B cell (primary cell): Measurements from ENCODE around the gene ENTREP3. TPM values are rescaled to one million over a fixed set of nuclear protein-coding genes. Genes with fewer than 3 reads are reported as not detected.

Experiments
- ATAC-seq: fragments of 200-7000 bp; cut with Tn5 transposase; one replicate; pipeline ENCODE4 v1.10.0; 2021; ENCODE audit warnings: low read depth, mild to moderate bottlenecking, moderate number of reproducible peaks, moderate library complexity
- CTCF ChIA-PET: fragments of 350-600 bp; sonication (Branson Sonifier 250); formaldehyde crosslinking; loops from one replicate; lab custom pipeline; 2021; ENCODE audit warnings: antibody characterized with exemption, inconsistent platforms; lab: Charles Lee
- POLR2A ChIA-PET: fragments of 350-600 bp; sonication (Branson Sonifier 250); formaldehyde crosslinking; loops from one replicate; lab custom pipeline; 2021; ENCODE audit warnings: antibody characterized with exemption; lab: Charles Lee
- DNase-seq: peaks from one replicate; pipeline ENCODE4 v3.0.0; 2013
- H2AFZ ChIP-seq: 2 replicates; pipeline ENCODE4 v1.6.1; 2012; ENCODE audit warnings: mild to moderate bottlenecking, low read depth, low read length; ENCODE audit not compliant: insufficient read depth, poor library complexity, severe bottlenecking
- H3K27ac ChIP-seq, 2 donors: 1 replicate in 1 of 2; 2 replicates in 1 of 2; pipeline ENCODE4 v1.5.1; 2012 to 2013; ENCODE audit warnings: low read length in 2 of 2, mild to moderate bottlenecking in 2 of 2, moderate library complexity in 1 of 2
- H3K27me3 ChIP-seq, 4 experiments: fragments of 200-600 bp in 1 of 4; sonication (generic) in 1 of 4; replicated peaks in 1 of 4; 1 replicate in 2 of 4; 2 replicates in 2 of 4; pipeline versions ENCODE4 v1.6.1 to v1.7.0; 2013 to 2016; ENCODE audit warnings: low read length in 3 of 4, mild to moderate bottlenecking in 2 of 4, mixed read lengths in 1 of 4, moderate library complexity in 1 of 4; ENCODE audit not compliant: insufficient read depth in 4 of 4, control insufficient read depth in 3 of 4; ENCODE audit errors: control extremely low read depth in 1 of 4
- H3K36me3 ChIP-seq, 2 experiments: replicated peaks in 1 of 2; 1 replicate in 1 of 2; 2 replicates in 1 of 2; pipeline versions ENCODE4 v1.6.1 to v1.7.1; 2013; ENCODE audit warnings: low read length in 1 of 2; ENCODE audit not compliant: insufficient read depth in 2 of 2, control insufficient read depth in 1 of 2; ENCODE audit errors: control extremely low read depth in 1 of 2, extremely low read depth in 1 of 2
- H3K4me1 ChIP-seq, 2 donors: fragments of 200-600 bp in 1 of 2; sonication (generic) in 1 of 2; 1 replicate in 1 of 2; 2 replicates in 1 of 2; pipeline versions ENCODE4 v1.5.1 to v1.6.1; 2013 to 2017; ENCODE audit warnings: low read length in 2 of 2; ENCODE audit not compliant: control insufficient read depth in 2 of 2, insufficient read depth in 2 of 2
- H3K4me2 ChIP-seq: replicated peaks from 2 replicates; pipeline ENCODE3; 2012; ENCODE audit warnings: mild to moderate bottlenecking, low read depth, low read length; ENCODE audit not compliant: poor library complexity, severe bottlenecking
- H3K4me3 ChIP-seq, 5 experiments: fragments of 200-600 bp in 1 of 5; sonication (generic) in 1 of 5; 1 replicate in 3 of 5; 2 replicates in 2 of 5; pipeline versions ENCODE4 v1.5.1 to v1.7.0; 2011 to 2016; ENCODE audit warnings: low read length in 4 of 5, mild to moderate bottlenecking in 4 of 5, low read depth in 2 of 5, control low read depth in 1 of 5, moderate library complexity in 1 of 5; ENCODE audit not compliant: insufficient read depth in 1 of 5; ENCODE audit errors: control extremely low read depth in 1 of 5, extremely low read depth in 1 of 5
- H3K79me2 ChIP-seq: fragments of 200-600 bp; sonication (generic); one replicate; pipeline ENCODE4 v1.6.0; 2016; ENCODE audit warnings: low read length; ENCODE audit not compliant: control insufficient read depth, insufficient read depth
- H3K9ac ChIP-seq: fragments of 200-600 bp; sonication (generic); 2 replicates; pipeline ENCODE4 v1.6.1; 2017; ENCODE audit warnings: mild to moderate bottlenecking, low read length, moderate library complexity
- H3K9me3 ChIP-seq, 3 donors: one replicate each; pipeline versions ENCODE4 v1.6.1 to v1.7.1; 2013; ENCODE audit warnings: low read length in 2 of 3; ENCODE audit not compliant: control insufficient read depth in 2 of 3, insufficient read depth in 1 of 3; ENCODE audit errors: control extremely low read depth in 1 of 3
- H4K20me1 ChIP-seq: 2 replicates; pipeline ENCODE4 v1.6.0; 2012; ENCODE audit warnings: mild to moderate bottlenecking, low read length; ENCODE audit not compliant: insufficient read depth, control insufficient read depth, poor library complexity, severe bottlenecking
- H3K27ac Mint-ChIP-seq: one replicate; pipeline ENCODE4 v1.8.0; 2021; ENCODE audit warnings: mixed read lengths
- H3K27me3 Mint-ChIP-seq: one replicate; pipeline ENCODE4 v1.8.0; 2021; ENCODE audit warnings: mixed read lengths
- H3K4me1 Mint-ChIP-seq: one replicate; pipeline ENCODE4 v1.8.0; 2021; ENCODE audit warnings: mixed read lengths
- H3K4me3 Mint-ChIP-seq: one replicate; pipeline ENCODE4 v1.8.0; 2021; ENCODE audit warnings: mixed read lengths
- H3K9me3 Mint-ChIP-seq: one replicate; pipeline ENCODE4 v1.8.0; 2022; ENCODE audit warnings: mixed read lengths; ENCODE audit not compliant: insufficient read depth
- CTCF ChIP-seq: fragments of 200-600 bp; IDR thresholded peaks from one replicate; pipeline ENCODE4 v1.8.0; 2022; ENCODE audit warnings: antibody characterized with exemption, mild to moderate bottlenecking
- EZH2 ChIP-seq: IDR thresholded peaks from 2 replicates; pipeline ENCODE4 v1.6.1; 2012; ENCODE audit warnings: borderline replicate concordance, low read depth, mild to moderate bottlenecking, moderate library complexity, low read length; ENCODE audit not compliant: insufficient read depth, poor library complexity, severe bottlenecking
- WGBS: methylation state at CpG from one replicate; pipeline ENCODE4 v1.1.5; 2013; ENCODE audit warnings: missing lambda C conversion rate; ENCODE audit not compliant: insufficient coverage; 5-methylcytosine and 5-hydroxymethylcytosine counted together
- intact Hi-C: fragments of 100-400 bp; cut with micrococcal nuclease; formaldehyde crosslinking; loops from one replicate; pipeline ENCODE4 v1.10.0; 2022
- polyA plus RNA-seq: library from polyadenylated mRNA; depleted of rRNA; stranded (reverse); fragments of >200 nt; gene quantifications from 2 replicates; pipeline ENCODE4 v1.2.3, GENCODE V29; 2012
- total RNA-seq, 2 donors: library from RNA; stranded (reverse); fragments of 120-200 nt in 1 of 2; gene quantifications; 1 replicate in 1 of 2; 2 replicates in 1 of 2; pipeline versions ENCODE4 v1.2.3 to v1.2.4, GENCODE V29; 2013 to 2022

Gene ENTREP3
- total and polyA plus RNA-seq, 2 donors (not counting 1 experiment from before 2014, with no cell fraction given): 7.6 to 15.2 TPM

GRCh38 chr1:155226910-155227260 lies 28.4 kb downstream of the ENTREP3 start:
- no peaks in the 10 kb centered on the region for H3K36me3 ChIP-seq
- Mint-ChIP-seq H3K27me3 (no peaks in the 10 kb centered on the region), H3K4me1 (peaks cover 46% of the 10 kb centered on the region), H3K27ac (peak overlapping the region; percentile 91), H3K9me3 (no peaks in the 10 kb centered on the region), H3K4me3 (peak overlapping the region; percentile 85)
- H2AFZ ChIP-seq: peak overlapping the region; percentile 81
- peak overlapping the region; percentile 94 for H3K4me2 ChIP-seq
- 0% methylated on average over 5 of the region's 19 CpGs for WGBS
- peaks cover 46 to 61% of the 10 kb centered on the region in 2 donors for H3K4me1 ChIP-seq
- no peaks in the 10 kb centered on the region for H4K20me1 ChIP-seq
- H3K9me3 ChIP-seq: no peaks in the 10 kb centered on the region
- ATAC-seq: no peak
- no peak for DNase-seq
- intact Hi-C loops: loop anchor here (1.0 to 5.0 kb wide), 5 partner anchors 14 to 142 kb away; partner anchors contain the start of gene THBS3
- peak overlapping the region; percentile 61 to 93 (median 68) for H3K4me3 ChIP-seq
- H3K9ac ChIP-seq: peak overlapping the region; percentile 73
- CTCF ChIA-PET: interaction anchor here (0.7 to 6.9 kb wide), 17 partner anchors 15 to 165 kb away, joined by 3 to 189 read pairs (median 6); partner anchors contain the start of genes CLK2, KRTCAP2, MTX1 and THBS3
- TF ChIP-seq EZH2: no peak
- TF ChIP-seq CTCF: peak; percentile 65
- POLR2A ChIA-PET: interaction anchor here (0.7 to 5.9 kb wide), 5 partner anchors 14 to 333 kb away, joined by 4 to 47 read pairs (median 5); partner anchors contain the start of genes MTX1, THBS3 and TRIM46
- peaks cover 4% of the 10 kb centered on the region for H3K79me2 ChIP-seq
- H3K27me3 ChIP-seq: no peaks in the 10 kb centered on the region
- H3K27ac ChIP-seq: peak overlapping the region; percentile 70

- no peaks in the 10 kb centered on the region for H3K36me3 ChIP-seq
- peak overlapping the region; percentile 70 for H3K27ac ChIP-seq
- H3K9me3 Mint-ChIP-seq: no peaks in the 10 kb centered on the region
- peaks cover 46% of the 10 kb centered on the region for H3K4me1 Mint-ChIP-seq
- peak overlapping the region; percentile 81 for H2AFZ ChIP-seq
- DNase-seq: peak; percentile 89
- H3K9me3 ChIP-seq: no peaks in the 10 kb centered on the region
- ATAC-seq: peak; percentile 25
- peak overlapping the region; percentile 91 for H3K27ac Mint-ChIP-seq
- POLR2A ChIA-PET: interaction anchor here (0.7 to 5.9 kb wide), 5 partner anchors 15 to 334 kb away, joined by 4 to 47 read pairs (median 5); partner anchors contain the start of genes MTX1, THBS3 and TRIM46
- no peaks in the 10 kb centered on the region for H4K20me1 ChIP-seq
- no peaks in the 10 kb centered on the region for H3K27me3 ChIP-seq
- H3K4me3 ChIP-seq: peak overlapping the region; percentile 61 to 93 (median 68)
- intact Hi-C loops: loop anchor here (1.0 to 5.0 kb wide), 4 partner anchors 19 to 142 kb away; partner anchors contain the start of gene THBS3
- peak overlapping the region; percentile 94 for H3K4me2 ChIP-seq
- peak overlapping the region; percentile 73 for H3K9ac ChIP-seq
- H3K79me2 ChIP-seq: peaks cover 4% of the 10 kb centered on the region
- no peaks in the 10 kb centered on the region for H3K27me3 Mint-ChIP-seq
- 0% methylated on average over 6 of the region's 7 CpGs for WGBS
- H3K4me1 ChIP-seq: peaks cover 46 to 61% of the 10 kb centered on the region in 2 donors
- TF ChIP-seq CTCF (peak; percentile 85), EZH2 (no peak)
- CTCF ChIA-PET: interaction anchor here (0.8 to 6.9 kb wide), 18 partner anchors 15 to 382 kb away, joined by 3 to 189 read pairs (median 6); partner anchors contain the start of genes CLK2, KRTCAP2, MTX1 and THBS3
- H3K4me3 Mint-ChIP-seq: peak overlapping the region; percentile 85
Measured at GRCh38 chr1:155226188-155226909, 28.9 kb downstream of the ENTREP3 start.
